MM.1S (cell line): ENCODE data around the gene MAP3K1.
A peak's percentile ranks its signal among the peaks of the same experiment; 100 is the strongest.

Source experiments
- DNase-seq: peaks from one replicate; pipeline ENCODE4 v3.0.0-alpha.2; 2015
- H2AFZ ChIP-seq: fragments of 300-600 bp; sonication (generic); 2 replicates; pipeline ENCODE4 v1.6.0; 2016; ENCODE audit warnings: antibody characterized with exemption, low read length
- H3F3A ChIP-seq: fragments of 300-600 bp; sonication (generic); 2 replicates; pipeline ENCODE4 v1.6.1; 2016; ENCODE audit warnings: mild to moderate bottlenecking, antibody characterized with exemption, low read length, moderate library complexity, mixed read lengths; ENCODE audit not compliant: insufficient read depth
- H3K27ac ChIP-seq: fragments of 300-600 bp; sonication (generic); 2 replicates; pipeline ENCODE4 v1.5.1; 2016; ENCODE audit warnings: mild to moderate bottlenecking, low read length
- H3K27me3 ChIP-seq: fragments of 300-600 bp; sonication (generic); replicated peaks from 2 replicates; pipeline ENCODE4 v1.6.0; 2016; ENCODE audit warnings: low read length; ENCODE audit not compliant: insufficient read depth
- H3K36me3 ChIP-seq: fragments of 300-600 bp; sonication (generic); replicated peaks from 2 replicates; pipeline ENCODE4 v1.6.1; 2016; ENCODE audit warnings: mild to moderate bottlenecking, low read length, mixed read lengths; ENCODE audit not compliant: insufficient read depth
- H3K4me1 ChIP-seq: fragments of 300-600 bp; sonication (generic); 2 replicates; pipeline ENCODE4 v1.6.1; 2016; ENCODE audit warnings: low read length, mixed read lengths
- H3K4me2 ChIP-seq: fragments of 300-600 bp; sonication (generic); 2 replicates; pipeline ENCODE4 v1.6.0; 2016; ENCODE audit warnings: low read depth, low read length
- H3K4me3 ChIP-seq: fragments of 300-600 bp; sonication (generic); 2 replicates; pipeline ENCODE4 v1.5.1; 2016; ENCODE audit warnings: low read length, mixed read lengths
- H3K79me2 ChIP-seq: fragments of 300-600 bp; sonication (generic); 2 replicates; pipeline ENCODE4 v1.6.1; 2016; ENCODE audit warnings: mixed run types, low read length, mixed read lengths
- H3K9ac ChIP-seq: fragments of 300-600 bp; sonication (generic); 2 replicates; pipeline ENCODE4 v1.6.1; 2016; ENCODE audit warnings: low read length, mixed read lengths
- H3K9me2 ChIP-seq: fragments of 300-600 bp; sonication (generic); replicated peaks from 2 replicates; pipeline ENCODE4 v1.6.1; 2016; ENCODE audit warnings: mild to moderate bottlenecking, low read length, mixed read lengths; ENCODE audit not compliant: insufficient read depth
- H3K9me3 ChIP-seq: fragments of 300-600 bp; sonication (generic); replicated peaks from 2 replicates; pipeline ENCODE4 v1.6.1; 2016; ENCODE audit warnings: mild to moderate bottlenecking, low read length, mixed read lengths; ENCODE audit not compliant: insufficient read depth
- H4K20me1 ChIP-seq: fragments of 300-600 bp; sonication (generic); 2 replicates; pipeline ENCODE4 v1.6.1; 2016; ENCODE audit warnings: mild to moderate bottlenecking, low read length, moderate library complexity, mixed read lengths; ENCODE audit not compliant: insufficient read depth
- CTCF ChIP-seq: fragments of 300-600 bp; sonication (generic); IDR thresholded peaks from 2 replicates; pipeline ENCODE4 v1.5.1; 2016; ENCODE audit warnings: antibody characterized with exemption, low read length, mixed read lengths
- EZH2 ChIP-seq: fragments of 300-600 bp; sonication (generic); optimal IDR thresholded peaks from 2 replicates; pipeline ENCODE3; 2017; ENCODE audit warnings: low read depth, mild to moderate bottlenecking, antibody characterized with exemption, low read length, mixed read lengths
- EZH2phosphoT487 ChIP-seq: fragments of 300-600 bp; sonication (generic); IDR thresholded peaks from 2 replicates; pipeline ENCODE4 v1.6.1; 2018; ENCODE audit warnings: antibody characterized with exemption, low read length

MAP3K1 gene

GRCh38 chr5:56858777-56859442 is 43.6 kb downstream of the MAP3K1 start:
- Histone ChIP-seq H3K27ac (no peak overlapping the region), H3F3A (no peaks in the 10 kb centered on the region), H3K79me2 (peaks cover 79% of the 10 kb centered on the region), H3K27me3 (no peaks in the 10 kb centered on the region), H3K4me2 (no peak overlapping the region), H3K4me1 (0 out of 2 replicates have a peak, but pooled peaks cover 3% of the 10 kb centered on the region), H2AFZ (no peak overlapping the region), H3K9me2 (no peaks in the 10 kb centered on the region), H3K4me3 (no peak overlapping the region), H3K36me3 (peaks cover 10% of the 10 kb centered on the region; the same call in 1 of the 2 replicates), H4K20me1 (no peaks in the 10 kb centered on the region), H3K9ac (no peak overlapping the region), H3K9me3 (no peaks in the 10 kb centered on the region)
- TF ChIP-seq EZH2phosphoT487 (no peak), CTCF (no peak), EZH2 (no peak)
- no peak for DNase-seq

GRCh38 chr5:56861893-56862485 is 46.6 kb downstream of the MAP3K1 start:
- Histone ChIP-seq H3K9me2 (no peaks in the 10 kb centered on the region), H3K27ac (no peak overlapping the region), H3K9ac (no peak overlapping the region), H3K79me2 (peaks cover 49% of the 10 kb centered on the region), H3K36me3 (peaks cover 10% of the 10 kb centered on the region), H3K4me2 (no peak overlapping the region), H4K20me1 (no peaks in the 10 kb centered on the region), H3F3A (no peaks in the 10 kb centered on the region), H3K4me3 (no peak overlapping the region), H3K27me3 (no peaks in the 10 kb centered on the region), H3K4me1 (no peaks in the 10 kb centered on the region), H2AFZ (no peak overlapping the region), H3K9me3 (no peaks in the 10 kb centered on the region)
- no peak for DNase-seq
- no peak for TF ChIP-seq EZH2
- TF ChIP-seq EZH2phosphoT487 = no peak
- no peak for TF ChIP-seq CTCF

- Histone ChIP-seq H3F3A (no peaks in the 10 kb centered on the region), H2AFZ (no peak overlapping the region), H3K9ac (no peak overlapping the region), H3K27me3 (no peaks in the 10 kb centered on the region), H3K36me3 (peaks cover 7% of the 10 kb centered on the region), H3K4me3 (no peak overlapping the region), H3K27ac (no peak overlapping the region), H3K9me2 (no peaks in the 10 kb centered on the region), H3K9me3 (no peaks in the 10 kb centered on the region), H3K4me1 (no peaks in the 10 kb centered on the region), H3K4me2 (no peak overlapping the region), H4K20me1 (no peaks in the 10 kb centered on the region), H3K79me2 (peaks cover 40% of the 10 kb centered on the region)
- no peak for TF ChIP-seq CTCF
- no peak for TF ChIP-seq EZH2phosphoT487
- TF ChIP-seq EZH2 = no peak
- DNase-seq = peak; percentile 10
These were observed 47.6 kb downstream of the MAP3K1 start for GRCh38 chr5:56862909-56863308.
